Measurements from ENCODE around the gene RRP9. TPM values are rescaled to one million over a fixed set of nuclear protein-coding genes. Genes with fewer than 3 reads are reported as not detected.

RRP9 gene
- total and polyA plus RNA-seq, 2 donors (not counting 3 experiments of a cell fraction or from before 2014, with no cell fraction given), result 26.0 to 30.1 TPM

DNA sequence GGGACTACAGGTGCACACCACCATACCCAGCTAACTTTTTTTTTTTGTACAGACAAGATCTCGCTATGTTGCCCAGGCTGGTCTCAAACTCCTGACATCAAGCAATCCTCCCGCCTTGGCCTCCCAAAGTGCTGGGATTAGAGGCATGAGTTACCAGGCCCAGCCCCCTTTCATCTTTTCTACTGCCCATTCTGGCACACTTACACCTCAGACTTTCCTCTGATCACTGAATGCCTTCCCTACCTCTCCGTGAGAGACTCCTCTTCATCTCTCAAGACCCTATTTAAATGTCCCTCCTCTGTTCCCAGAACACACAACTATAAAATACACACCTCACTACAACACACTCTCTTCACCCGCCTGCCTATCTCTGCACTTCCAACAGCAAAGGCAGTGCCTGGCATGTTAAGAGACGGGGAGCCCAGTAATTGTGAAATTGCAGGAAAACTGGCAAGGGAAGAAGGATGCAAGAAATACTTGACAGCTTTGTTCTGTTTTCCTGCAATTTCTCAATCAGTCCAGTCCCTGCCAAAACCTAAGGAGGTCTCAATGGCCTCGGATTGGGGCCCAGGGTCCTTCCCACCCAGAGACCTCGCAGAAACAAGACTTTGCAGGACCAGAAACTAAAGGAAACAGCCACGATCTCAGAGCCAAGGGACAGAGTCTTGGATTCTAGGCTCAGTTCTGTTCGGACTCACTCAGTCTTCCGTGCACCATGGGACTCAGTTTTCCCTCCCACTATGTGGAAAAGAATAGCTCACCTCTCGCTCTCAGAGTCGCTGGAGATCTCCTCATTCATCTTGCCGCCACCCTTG, 849 bp downstream of the RRP9 start:
- H3K79me2 ChIP-seq (ENCODE audit: control insufficient read depth, insufficient read depth, low read length), result peaks cover 16% of the 10 kb centered on the region
- dilution Hi-C loops (cut with MboI; ENCODE audit: extremely low pct_ligation_motif_present, low sequenced_read_pairs) (no loop called here), intact Hi-C loops (cut with micrococcal nuclease) (loop anchor here (5.0 to 10.0 kb wide), 2 partner anchors 439 to 556 kb away; partner anchors contain the start of genes DCAF1 and MANF)
- H3K27me3 ChIP-seq (ENCODE audit: control insufficient read depth in 2 of 2, insufficient read depth in 2 of 2, low read length in 2 of 2), result no peaks in the 10 kb centered on the region
- peak overlapping the region; percentile 66 to 81 (median 79) for H3K4me3 ChIP-seq (replicated peaks in 1 of 3; ENCODE audit: insufficient read depth in 1 of 3, low read depth in 1 of 3, low read length in 3 of 3)
- peak overlapping the region; percentile 60 for H2AFZ ChIP-seq (ENCODE audit: low read depth, low read length)
- peaks cover 0 to 20% of the 10 kb centered on the region in 2 experiments for H3K36me3 ChIP-seq (ENCODE audit: control insufficient read depth in 2 of 2, extremely low read depth in 1 of 2, insufficient read depth in 2 of 2, low read length in 2 of 2)
- no peaks in the 10 kb centered on the region for H3K9me3 ChIP-seq (replicated peaks; ENCODE audit: control insufficient read depth, insufficient read depth, low read length)
- H3K27ac ChIP-seq (ENCODE audit: insufficient read depth, low read depth, low read length), result no peak overlapping the region
- no peaks in the 10 kb centered on the region for H4K20me1 ChIP-seq (replicated peaks; ENCODE audit: control insufficient read depth, extremely low read depth, insufficient read depth, low read length)
- peak overlapping the region; percentile 30 for H3K9ac ChIP-seq (replicated peaks; ENCODE audit: extremely low read depth, insufficient read depth, low read length)
- FAIRE-seq (peak; percentile 77), DNase-seq (ENCODE audit: low read depth, low spot score) (peak; percentile 15)
- BruUV-seq (replicated peaks), result TSS peak; percentile 29
- H3K4me1 ChIP-seq (ENCODE audit: control insufficient read depth, extremely low read depth, insufficient read depth, low read length), result peaks cover 21% of the 10 kb centered on the region
- POLR2A ChIA-PET, result interaction anchor here (1.3 to 2.1 kb wide), 2 partner anchors 13 to 33 kb away, joined by 4 read pairs; partner anchors contain the start of gene ABHD14B
- CTCF ChIA-PET, result interaction anchor here (0.6 to 2.8 kb wide), 12 partner anchors 8 to 551 kb away, joined by 3 to 46 read pairs (median 3); partner anchors contain the start of genes ABHD14A, ABHD14B, ACY1 and RPL29
- no peaks in the 10 kb centered on the region for H3K9me1 ChIP-seq (replicated peaks; ENCODE audit: control insufficient read depth, extremely low read depth, insufficient read depth, low read length)
- TF ChIP-seq, protein P1, sequence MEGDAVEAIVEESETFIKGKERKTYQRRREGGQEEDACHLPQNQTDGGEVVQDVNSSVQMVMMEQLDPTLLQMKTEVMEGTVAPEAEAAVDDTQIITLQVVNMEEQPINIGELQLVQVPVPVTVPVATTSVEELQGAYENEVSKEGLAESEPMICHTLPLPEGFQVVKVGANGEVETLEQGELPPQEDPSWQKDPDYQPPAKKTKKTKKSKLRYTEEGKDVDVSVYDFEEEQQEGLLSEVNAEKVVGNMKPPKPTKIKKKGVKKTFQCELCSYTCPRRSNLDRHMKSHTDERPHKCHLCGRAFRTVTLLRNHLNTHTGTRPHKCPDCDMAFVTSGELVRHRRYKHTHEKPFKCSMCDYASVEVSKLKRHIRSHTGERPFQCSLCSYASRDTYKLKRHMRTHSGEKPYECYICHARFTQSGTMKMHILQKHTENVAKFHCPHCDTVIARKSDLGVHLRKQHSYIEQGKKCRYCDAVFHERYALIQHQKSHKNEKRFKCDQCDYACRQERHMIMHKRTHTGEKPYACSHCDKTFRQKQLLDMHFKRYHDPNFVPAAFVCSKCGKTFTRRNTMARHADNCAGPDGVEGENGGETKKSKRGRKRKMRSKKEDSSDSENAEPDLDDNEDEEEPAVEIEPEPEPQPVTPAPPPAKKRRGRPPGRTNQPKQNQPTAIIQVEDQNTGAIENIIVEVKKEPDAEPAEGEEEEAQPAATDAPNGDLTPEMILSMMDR (IDR thresholded peaks at IDR 0.05; ENCODE audit: extremely low read depth in 1 of 2, insufficient read depth in 1 of 2, low read depth in 1 of 2, low read length in 2 of 2), result no peak
- TF ChIP-seq EZH2 (IDR thresholded peaks at IDR 0.05; ENCODE audit: borderline replicate concordance, low read depth, low read length, severe bottlenecking), result no peak
- TF ChIP-seq, protein P2, sequence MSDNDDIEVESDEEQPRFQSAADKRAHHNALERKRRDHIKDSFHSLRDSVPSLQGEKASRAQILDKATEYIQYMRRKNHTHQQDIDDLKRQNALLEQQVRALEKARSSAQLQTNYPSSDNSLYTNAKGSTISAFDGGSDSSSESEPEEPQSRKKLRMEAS (IDR thresholded peaks at IDR 0.05; ENCODE audit: insufficient read depth, insufficient read length), result no peak
- no peak for TF ChIP-seq POLR2AphosphoS5 (IDR thresholded peaks at IDR 0.05; ENCODE audit: insufficient read depth, low read depth, low read length)
- no peak for TF ChIP-seq GATA2 (IDR thresholded peaks at IDR 0.05; ENCODE audit: insufficient read depth, insufficient read length, low read depth, low read length)
- TF ChIP-seq JUN (IDR thresholded peaks at IDR 0.05; ENCODE audit: borderline replicate concordance, insufficient read depth, insufficient read length, low read depth), result no peak
- TF ChIP-seq POLR2A (IDR thresholded peaks at IDR 0.05; ENCODE audit: low read depth, low read length), result no peak
- TF ChIP-seq FOS (IDR thresholded peaks at IDR 0.05; ENCODE audit: borderline replicate concordance, insufficient read depth, low read length), result no peak
- TF ChIP-seq MYC (IDR thresholded peaks at IDR 0.05; ENCODE audit: low read depth, low read length), result no peak
- H3K4me2 ChIP-seq (ENCODE audit: insufficient read depth, low read length), result peak overlapping the region; percentile 91

Data from endothelial cell of umbilical vein (primary cell).